GM12874 (cell line): ENCODE measurements around the gene DTNB.

Source experiments
- TF ChIP-seq, protein P1 (sequence below): IDR thresholded peaks from 2 replicates; pipeline ENCODE4 v1.5.1; 2011; ENCODE audit warnings: low read depth, mild to moderate bottlenecking, control low read depth, low read length, moderate library complexity; ENCODE audit not compliant: insufficient read depth

The DTNB gene

DNA sequence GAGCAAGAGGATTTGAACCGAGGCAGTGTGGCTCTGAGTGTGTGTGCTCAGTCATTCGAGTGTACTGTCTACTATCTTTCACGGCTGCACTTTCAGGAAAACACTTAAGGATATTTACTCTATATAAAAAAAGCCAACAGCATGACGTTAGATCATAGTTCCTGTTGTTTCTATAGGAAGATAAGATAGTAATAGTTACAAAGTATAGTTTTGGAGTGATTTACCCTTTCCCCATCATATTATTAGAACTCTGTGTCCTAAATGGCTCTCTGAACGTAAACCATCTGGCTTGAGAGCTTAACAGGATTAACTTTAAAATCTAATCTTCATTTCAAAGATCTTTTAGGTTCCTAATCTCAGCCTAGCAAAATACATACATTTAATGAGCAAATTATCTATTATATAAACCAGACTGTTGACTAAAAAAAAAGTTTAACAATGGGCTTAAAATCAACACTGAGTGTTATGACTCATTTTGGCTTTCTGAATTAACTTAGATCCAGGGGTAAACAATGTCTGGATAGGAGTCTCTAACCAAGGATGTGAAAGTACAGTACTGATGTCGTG lies 181.3 kb downstream of the DTNB start:
- TF ChIP-seq, protein P1, sequence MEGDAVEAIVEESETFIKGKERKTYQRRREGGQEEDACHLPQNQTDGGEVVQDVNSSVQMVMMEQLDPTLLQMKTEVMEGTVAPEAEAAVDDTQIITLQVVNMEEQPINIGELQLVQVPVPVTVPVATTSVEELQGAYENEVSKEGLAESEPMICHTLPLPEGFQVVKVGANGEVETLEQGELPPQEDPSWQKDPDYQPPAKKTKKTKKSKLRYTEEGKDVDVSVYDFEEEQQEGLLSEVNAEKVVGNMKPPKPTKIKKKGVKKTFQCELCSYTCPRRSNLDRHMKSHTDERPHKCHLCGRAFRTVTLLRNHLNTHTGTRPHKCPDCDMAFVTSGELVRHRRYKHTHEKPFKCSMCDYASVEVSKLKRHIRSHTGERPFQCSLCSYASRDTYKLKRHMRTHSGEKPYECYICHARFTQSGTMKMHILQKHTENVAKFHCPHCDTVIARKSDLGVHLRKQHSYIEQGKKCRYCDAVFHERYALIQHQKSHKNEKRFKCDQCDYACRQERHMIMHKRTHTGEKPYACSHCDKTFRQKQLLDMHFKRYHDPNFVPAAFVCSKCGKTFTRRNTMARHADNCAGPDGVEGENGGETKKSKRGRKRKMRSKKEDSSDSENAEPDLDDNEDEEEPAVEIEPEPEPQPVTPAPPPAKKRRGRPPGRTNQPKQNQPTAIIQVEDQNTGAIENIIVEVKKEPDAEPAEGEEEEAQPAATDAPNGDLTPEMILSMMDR: no peak

DNA sequence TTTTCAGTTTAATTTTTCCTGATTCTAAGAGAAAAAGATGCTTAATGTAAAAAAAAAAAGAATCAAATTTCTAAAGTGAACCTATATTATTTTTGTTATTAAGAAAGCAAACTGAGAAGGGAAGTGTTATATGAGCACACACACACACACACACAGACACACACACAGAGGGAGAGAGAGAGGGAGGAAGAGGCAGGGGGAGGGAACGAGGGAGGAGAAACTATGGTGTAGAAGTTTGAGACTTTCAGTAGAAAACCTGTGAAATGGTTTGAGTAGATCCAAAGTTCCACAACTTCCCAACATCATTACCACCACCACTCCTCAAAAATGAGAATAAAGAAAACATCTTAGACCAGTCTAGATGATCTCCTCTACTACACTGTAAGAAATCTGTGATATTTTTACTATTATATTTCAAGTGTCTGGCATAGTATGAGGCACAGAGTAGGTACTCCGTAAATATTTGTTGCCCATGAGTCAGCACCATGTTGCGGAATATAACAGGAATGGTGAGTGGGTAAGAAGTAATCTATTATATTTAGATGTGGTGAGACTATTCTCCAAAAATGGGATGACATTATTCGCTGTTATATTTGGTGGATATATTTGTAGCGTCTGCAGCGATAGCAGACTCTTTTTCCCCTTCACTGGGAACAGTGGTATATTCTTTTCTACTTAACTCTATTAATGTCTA lies 182.2 kb downstream of the DTNB start:
- TF ChIP-seq, protein P1: no peak

GRCh38 chr2:25490217-25490616 lies 183.2 kb downstream of the DTNB start:
- TF ChIP-seq, protein P1: no peak

DNA sequence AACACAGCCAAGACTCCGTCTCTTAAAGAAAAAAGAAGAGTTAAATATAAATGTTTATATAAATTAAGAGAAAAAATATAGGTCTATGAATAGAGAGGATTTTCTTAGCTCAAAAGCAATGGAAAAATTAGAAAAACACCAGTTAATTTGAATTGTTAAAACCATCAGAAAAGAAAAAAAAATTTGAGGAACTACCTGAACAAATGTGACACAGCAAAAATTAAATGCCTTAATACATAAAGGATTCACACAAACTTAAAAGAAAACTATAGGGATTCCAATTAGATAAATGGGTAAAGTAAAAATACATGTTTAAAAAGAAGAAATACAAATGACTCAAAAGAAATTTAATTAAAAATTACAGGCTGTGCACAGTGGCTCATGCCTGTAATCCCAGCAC lies 183.7 kb downstream of the DTNB start:
- TF ChIP-seq, protein P1: no peak

DNA sequence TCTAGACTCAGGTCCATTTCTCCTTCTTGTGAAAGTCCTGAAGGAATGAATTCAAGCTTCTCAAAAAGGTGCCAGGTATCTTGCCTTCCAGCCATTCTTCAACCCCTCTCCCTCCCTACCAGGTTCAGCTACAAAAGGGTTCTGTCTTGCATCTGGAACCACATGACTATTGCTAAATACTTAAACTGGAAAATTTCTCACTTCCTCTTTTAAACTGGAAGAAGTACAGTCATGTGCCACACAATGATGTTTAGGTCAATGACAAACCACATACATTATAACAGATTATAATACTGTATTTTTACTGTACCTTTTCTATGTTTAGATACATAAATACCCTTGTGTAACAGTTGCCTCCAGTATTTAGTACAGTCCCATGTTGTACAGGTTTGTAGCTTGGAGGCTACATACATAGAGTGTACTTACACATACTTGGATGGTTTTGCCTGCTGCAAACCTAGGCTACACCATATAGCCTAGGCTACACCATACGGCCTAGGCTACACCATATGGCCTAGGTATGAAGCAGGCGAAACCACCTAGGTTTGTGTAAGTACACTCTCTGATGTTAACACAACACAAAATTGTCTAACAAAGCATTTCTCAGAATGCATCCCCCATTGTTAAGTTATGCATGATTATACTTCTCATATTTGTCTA lies 189.6 kb downstream of the DTNB start:
- TF ChIP-seq, protein P1: no peak

DNA sequence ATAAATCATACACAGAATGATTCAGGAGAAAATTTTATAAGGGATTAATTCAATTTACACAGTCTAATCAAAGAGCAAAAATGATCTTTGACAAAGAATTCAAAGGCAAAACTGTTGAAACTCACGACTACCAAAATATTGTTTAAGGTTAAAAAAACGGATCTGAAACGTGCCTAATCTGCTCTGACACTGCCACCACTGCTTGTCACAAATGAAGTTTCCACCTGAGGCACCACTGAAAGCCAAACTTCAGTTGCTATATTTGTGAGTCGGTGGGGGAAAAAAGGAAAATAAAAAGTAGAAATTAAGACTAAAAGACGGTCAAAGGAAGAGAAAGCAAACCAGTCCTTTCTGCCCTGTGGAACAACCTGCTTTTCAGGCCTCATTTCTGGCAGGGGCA lies 191.0 kb downstream of the DTNB start:
- TF ChIP-seq, protein P1: no peak

- TF ChIP-seq, protein P1: no peak
Observed at GRCh38 chr2:25481381-25482300, 191.7 kb downstream of the DTNB start.
